Hepatocyte (in vitro differentiated cells): ENCODE measurements around the gene EIF4E1B. TPM values are rescaled to one million over a fixed set of nuclear protein-coding genes. Genes with fewer than 3 reads are reported as not detected.
"Not testable (repeated sequence)": the region's sequence is repeated elsewhere in the genome, so short reads cannot be mapped to it uniquely, and the experiment has no call there.

Source experiments
- DNase-seq: peaks from one replicate; pipeline ENCODE4 v3.0.0-alpha.2; 2016; ENCODE audit warnings: low spot score
- H2AFZ ChIP-seq: fragments of 200-600 bp; sonication (generic); 2 replicates; pipeline ENCODE4 v1.6.0; 2016; ENCODE audit warnings: antibody characterized with exemption, mild to moderate bottlenecking
- H3K27ac ChIP-seq: fragments of 200-600 bp; sonication (generic); 2 replicates; pipeline ENCODE4 v1.5.1; 2016; ENCODE audit warnings: mild to moderate bottlenecking
- H3K27me3 ChIP-seq: fragments of 200-600 bp; sonication (generic); 2 replicates; pipeline ENCODE4 v1.6.1; 2016
- H3K36me3 ChIP-seq: fragments of 200-600 bp; sonication (generic); replicated peaks from 2 replicates; pipeline ENCODE4 v1.5.1; 2016; ENCODE audit warnings: low read depth; ENCODE audit not compliant: insufficient read depth
- H3K4me1 ChIP-seq: fragments of 200-600 bp; sonication (generic); 2 replicates; pipeline ENCODE4 v1.5.1; 2016; ENCODE audit warnings: mild to moderate bottlenecking, moderate library complexity; ENCODE audit not compliant: insufficient read depth
- H3K4me2 ChIP-seq: fragments of 200-600 bp; sonication (generic); 2 replicates; pipeline ENCODE4 v1.6.0; 2016
- H3K4me3 ChIP-seq: fragments of 200-600 bp; sonication (generic); 2 replicates; pipeline ENCODE4 v1.5.1; 2016; ENCODE audit warnings: mild to moderate bottlenecking
- H3K79me2 ChIP-seq: fragments of 200-600 bp; sonication (generic); 2 replicates; pipeline ENCODE4 v1.6.0; 2017; ENCODE audit warnings: mild to moderate bottlenecking
- H3K9me2 ChIP-seq: fragments of 200-600 bp; sonication (generic); replicated peaks from 2 replicates; pipeline ENCODE4 v1.6.0; 2017; ENCODE audit warnings: mild to moderate bottlenecking; ENCODE audit not compliant: insufficient read depth
- H3K9me3 ChIP-seq: fragments of 200-600 bp; sonication (generic); 2 replicates; pipeline ENCODE4 v1.5.1; 2016; ENCODE audit warnings: low read depth, mild to moderate bottlenecking
- H4K20me1 ChIP-seq: fragments of 200-600 bp; sonication (generic); 2 replicates; pipeline ENCODE4 v1.6.0; 2016; ENCODE audit warnings: mild to moderate bottlenecking; ENCODE audit not compliant: insufficient read depth, poor library complexity, severe bottlenecking
- EZH2 ChIP-seq: fragments of 200-600 bp; sonication (generic); IDR thresholded peaks from 2 replicates; pipeline ENCODE4 v1.6.1; 2016; ENCODE audit warnings: antibody characterized with exemption, mild to moderate bottlenecking, borderline replicate concordance
- EZH2phosphoT487 ChIP-seq: fragments of 200-600 bp; sonication (generic); IDR thresholded peaks from one replicate; pipeline ENCODE4 v1.6.1; 2018; ENCODE audit warnings: antibody characterized with exemption, mild to moderate bottlenecking, low read depth, moderate library complexity; ENCODE audit not compliant: unreplicated experiment, severe bottlenecking
- WGBS: methylation state at CpG from one replicate; pipeline ENCODE4 v1.1.6; 2016; ENCODE audit warnings: low lambda C conversion rate; ENCODE audit errors: missing lambda C conversion rate; 5-methylcytosine and 5-hydroxymethylcytosine counted together
- polyA plus RNA-seq: library from polyadenylated mRNA; unstranded; fragments of >200 nt; fragmentation: Nextera tagmentation; extraction: Ambion mirVana; gene quantifications from 2 replicates; pipeline ENCODE4 v1.2.1, GENCODE V29; 2016
- total RNA-seq: library from RNA; depleted of rRNA; stranded (reverse); fragments of >200 nt; gene quantifications from 2 replicates; pipeline ENCODE4 v1.2.3, GENCODE V29; 2014
- TF ChIP-seq, protein P1 (sequence below): fragments of 200-600 bp; sonication (generic); IDR thresholded peaks from 2 replicates; pipeline ENCODE4 v1.5.1; 2016; ENCODE audit warnings: antibody characterized with exemption, mild to moderate bottlenecking; ENCODE audit not compliant: poor library complexity

The EIF4E1B gene
- total and polyA plus RNA-seq, 2 experiments from 2014 or later: not detected

DNA sequence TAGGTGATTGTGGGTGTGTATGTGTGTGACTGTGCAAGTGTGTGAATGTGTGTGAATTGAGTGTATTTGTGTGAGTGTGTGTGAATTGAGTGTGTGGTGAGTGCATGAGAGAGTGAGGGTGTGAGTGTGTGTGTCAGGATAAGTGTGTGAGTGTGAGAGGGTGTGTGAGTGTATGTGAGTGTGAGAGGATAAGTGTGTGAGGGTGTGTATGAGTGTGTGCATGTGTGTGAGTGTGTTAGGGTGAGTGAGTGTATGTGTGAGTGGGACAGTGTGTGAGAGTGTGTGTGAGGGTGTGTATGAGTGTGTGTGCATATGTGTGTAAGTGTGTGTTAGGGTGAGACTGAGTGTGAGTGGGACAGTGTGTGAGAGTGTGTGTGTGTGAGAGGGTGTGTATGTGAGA, 42.2 kb upstream of the EIF4E1B start:
- TF ChIP-seq EZH2: no peak
- TF ChIP-seq, protein P1, sequence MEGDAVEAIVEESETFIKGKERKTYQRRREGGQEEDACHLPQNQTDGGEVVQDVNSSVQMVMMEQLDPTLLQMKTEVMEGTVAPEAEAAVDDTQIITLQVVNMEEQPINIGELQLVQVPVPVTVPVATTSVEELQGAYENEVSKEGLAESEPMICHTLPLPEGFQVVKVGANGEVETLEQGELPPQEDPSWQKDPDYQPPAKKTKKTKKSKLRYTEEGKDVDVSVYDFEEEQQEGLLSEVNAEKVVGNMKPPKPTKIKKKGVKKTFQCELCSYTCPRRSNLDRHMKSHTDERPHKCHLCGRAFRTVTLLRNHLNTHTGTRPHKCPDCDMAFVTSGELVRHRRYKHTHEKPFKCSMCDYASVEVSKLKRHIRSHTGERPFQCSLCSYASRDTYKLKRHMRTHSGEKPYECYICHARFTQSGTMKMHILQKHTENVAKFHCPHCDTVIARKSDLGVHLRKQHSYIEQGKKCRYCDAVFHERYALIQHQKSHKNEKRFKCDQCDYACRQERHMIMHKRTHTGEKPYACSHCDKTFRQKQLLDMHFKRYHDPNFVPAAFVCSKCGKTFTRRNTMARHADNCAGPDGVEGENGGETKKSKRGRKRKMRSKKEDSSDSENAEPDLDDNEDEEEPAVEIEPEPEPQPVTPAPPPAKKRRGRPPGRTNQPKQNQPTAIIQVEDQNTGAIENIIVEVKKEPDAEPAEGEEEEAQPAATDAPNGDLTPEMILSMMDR: no peak
- no peak for TF ChIP-seq EZH2phosphoT487
- H3K4me3 ChIP-seq: no peak overlapping the region
- H3K79me2 ChIP-seq: no peaks in the 10 kb centered on the region
- H3K36me3 ChIP-seq: no peaks in the 10 kb centered on the region
- H3K27ac ChIP-seq: no peak overlapping the region
- no peaks in the 10 kb centered on the region for H4K20me1 ChIP-seq
- H3K27me3 ChIP-seq: no peaks in the 10 kb centered on the region
- no peaks in the 10 kb centered on the region for H3K4me1 ChIP-seq
- no peaks in the 10 kb centered on the region for H3K9me3 ChIP-seq
- H3K4me2 ChIP-seq: no peak overlapping the region
- no peak overlapping the region for H2AFZ ChIP-seq
- no peaks in the 10 kb centered on the region for H3K9me2 ChIP-seq
- no peak for DNase-seq

DNA sequence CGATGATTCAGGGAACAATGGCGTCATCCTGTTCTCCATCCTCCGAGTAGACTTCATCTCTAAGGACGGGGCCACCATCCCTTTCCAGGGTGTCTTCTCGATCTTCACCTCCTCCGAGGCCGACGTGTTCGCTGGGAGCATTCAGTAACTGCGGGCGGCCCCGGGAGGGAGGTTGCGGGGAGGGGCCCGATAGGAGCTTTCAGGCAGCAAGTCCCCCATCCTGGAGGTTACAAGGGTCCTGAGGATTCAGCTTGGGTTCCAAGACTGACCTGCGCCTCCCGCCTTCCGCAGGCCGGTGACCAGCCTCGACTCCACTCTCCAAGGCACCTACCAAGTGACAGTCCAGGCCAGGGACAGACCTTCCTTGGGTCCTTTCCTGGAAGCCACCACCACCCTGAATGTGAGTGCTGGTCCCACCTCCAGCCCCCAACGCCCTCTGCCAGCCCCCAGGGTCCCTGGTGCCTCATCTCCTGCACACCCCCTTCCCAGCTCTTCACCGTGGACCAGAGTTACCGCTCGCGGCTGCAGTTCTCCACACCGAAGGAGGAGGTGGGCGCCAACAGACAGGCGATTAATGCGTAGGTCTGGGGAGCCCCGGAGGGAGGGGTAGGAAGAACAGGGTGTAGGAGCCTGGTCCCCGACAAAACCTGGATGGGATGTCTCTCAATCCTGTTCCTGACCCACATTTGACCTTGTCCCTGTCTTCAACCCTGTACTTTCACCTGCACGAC, 41.3 kb upstream of the EIF4E1B start:
- TF ChIP-seq EZH2phosphoT487 (no peak), EZH2 (no peak)
- TF ChIP-seq, protein P1: no peak
- no peaks in the 10 kb centered on the region for H3K79me2 ChIP-seq
- H3K4me2 ChIP-seq: no peak overlapping the region
- H3K9me2 ChIP-seq: no peaks in the 10 kb centered on the region
- no peak for DNase-seq
- no peaks in the 10 kb centered on the region for H3K27me3 ChIP-seq
- H3K9me3 ChIP-seq: no peaks in the 10 kb centered on the region
- H3K4me1 ChIP-seq: no peaks in the 10 kb centered on the region
- H3K4me3 ChIP-seq: no peak overlapping the region
- WGBS: 88% methylated on average over 30 of the region's 31 CpGs
- no peaks in the 10 kb centered on the region for H4K20me1 ChIP-seq
- no peak overlapping the region for H2AFZ ChIP-seq
- no peak overlapping the region for H3K27ac ChIP-seq
- no peaks in the 10 kb centered on the region for H3K36me3 ChIP-seq

DNA sequence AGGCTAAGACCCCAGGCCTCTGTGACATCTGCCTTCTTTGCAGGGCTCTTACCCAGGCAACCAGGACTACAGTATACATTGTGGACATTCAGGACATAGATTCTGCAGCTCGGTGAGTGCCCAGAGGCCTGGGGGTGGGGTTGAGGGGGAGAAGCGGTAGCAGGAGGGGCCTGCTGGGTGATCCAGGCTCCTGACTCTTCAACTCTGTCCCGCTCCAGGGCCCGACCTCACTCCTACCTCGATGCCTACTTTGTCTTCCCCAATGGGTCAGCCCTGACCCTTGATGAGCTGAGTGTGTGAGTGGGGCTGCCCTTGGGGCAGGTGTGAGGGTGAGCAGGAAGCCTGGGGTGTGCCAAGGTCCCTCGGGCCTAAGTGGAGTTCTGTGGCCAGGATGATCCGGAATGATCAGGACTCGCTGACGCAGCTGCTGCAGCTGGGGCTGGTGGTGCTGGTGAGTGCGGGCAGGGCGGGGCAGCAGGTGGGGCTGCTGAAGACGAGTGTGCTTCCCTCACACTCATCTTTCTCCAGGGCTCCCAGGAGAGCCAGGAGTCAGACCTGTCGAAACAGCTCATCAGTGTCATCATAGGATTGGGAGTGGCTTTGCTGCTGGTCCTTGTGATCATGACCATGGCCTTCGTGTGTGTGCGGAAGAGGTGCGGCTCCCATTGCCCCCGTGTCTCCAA, 40.3 kb upstream of the EIF4E1B start:
- Histone ChIP-seq H3K36me3 (no peaks in the 10 kb centered on the region), H3K9me2 (no peaks in the 10 kb centered on the region), H3K4me2 (no peak overlapping the region), H3K9me3 (no peaks in the 10 kb centered on the region), H4K20me1 (no peaks in the 10 kb centered on the region), H3K4me3 (no peak overlapping the region), H3K4me1 (no peaks in the 10 kb centered on the region), H3K27ac (no peak overlapping the region), H3K27me3 (no peaks in the 10 kb centered on the region), H3K79me2 (no peaks in the 10 kb centered on the region), H2AFZ (no peak overlapping the region)
- no peak for DNase-seq
- no peak for TF ChIP-seq EZH2
- no peak for TF ChIP-seq EZH2phosphoT487
- TF ChIP-seq, protein P1: no peak
- 85% methylated on average over 16 of the region's 17 CpGs for WGBS

DNA sequence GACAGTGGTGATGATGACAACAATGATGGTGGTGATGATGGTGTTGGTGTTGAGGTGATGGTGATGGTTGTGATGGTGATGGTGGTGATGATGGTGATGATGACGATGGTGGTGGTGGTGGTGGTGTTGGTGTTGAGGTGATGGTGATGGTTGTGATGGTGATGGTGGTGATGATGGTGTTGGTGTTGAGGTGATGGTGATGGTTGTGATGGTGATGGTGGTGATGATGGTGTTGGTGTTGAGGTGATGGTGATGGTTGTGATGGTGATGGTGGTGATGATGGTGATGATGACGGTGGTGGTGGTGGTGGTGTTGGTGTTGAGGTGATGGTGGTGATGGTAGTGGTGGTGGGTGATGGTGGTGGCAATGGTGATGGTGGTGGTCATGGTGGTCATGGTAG, 38.8 kb upstream of the EIF4E1B start:
- H2AFZ ChIP-seq, H3K4me2 ChIP-seq, DNase-seq, H3K9me2 ChIP-seq, H3K9me3 ChIP-seq, H3K27me3 ChIP-seq, H3K4me3 ChIP-seq, H3K27ac ChIP-seq, H3K79me2 ChIP-seq, H3K36me3 ChIP-seq, H3K4me1 ChIP-seq, H4K20me1 ChIP-seq: not testable (repeated sequence)
- whole genome bisulfite sequencing: 33% methylated on average over 1 of the region's 2 CpGs
